Effector memory CD4-positive, alpha-beta T cell (primary cell): ENCODE measurements around the gene ASAP3.

Experiments used
- DNase-seq, 3 donors: peaks; one replicate each; pipeline ENCODE4 v3.0.0-alpha.2; 2020
- H3K27ac ChIP-seq: 2 replicates; pipeline ENCODE4 v1.7.0; 2013; ENCODE audit warnings: mild to moderate bottlenecking, low read length, moderate library complexity; ENCODE audit not compliant: insufficient read depth, poor library complexity, severe bottlenecking
- H3K27me3 ChIP-seq: replicated peaks from 2 replicates; pipeline ENCODE4 v1.7.0; 2013; ENCODE audit warnings: mild to moderate bottlenecking, low read length; ENCODE audit not compliant: insufficient read depth, control insufficient read depth, poor library complexity, severe bottlenecking
- H3K36me3 ChIP-seq: 2 replicates; pipeline ENCODE4 v1.7.0; 2013; ENCODE audit warnings: mild to moderate bottlenecking, low read length, moderate library complexity; ENCODE audit not compliant: control insufficient read depth, insufficient read depth
- H3K4me1 ChIP-seq: 2 replicates; pipeline ENCODE4 v1.7.0; 2013; ENCODE audit warnings: low read length, mild to moderate bottlenecking; ENCODE audit not compliant: control insufficient read depth, insufficient read depth, poor library complexity, severe bottlenecking
- H3K4me3 ChIP-seq: 2 replicates; pipeline ENCODE4 v1.7.0; 2013; ENCODE audit warnings: low read length, low read depth, mild to moderate bottlenecking; ENCODE audit not compliant: insufficient read depth, poor library complexity, severe bottlenecking
- H3K9me3 ChIP-seq: 2 replicates; pipeline ENCODE4 v1.7.0; 2013; ENCODE audit warnings: mild to moderate bottlenecking, low read length, moderate library complexity; ENCODE audit not compliant: control insufficient read depth

Gene ASAP3

GRCh38 chr1:23438545-23438944 is 45.4 kb downstream of the ASAP3 start:
- Histone ChIP-seq H3K9me3 (no peaks in the 10 kb centered on the region), H3K36me3 (no peaks in the 10 kb centered on the region), H3K27me3 (no peaks in the 10 kb centered on the region), H3K4me1 (no peaks in the 10 kb centered on the region), H3K4me3 (no peak overlapping the region), H3K27ac (no peak overlapping the region)
- DNase-seq: no peak

GRCh38 chr1:23437355-23437664 is 46.7 kb downstream of the ASAP3 start:
- no peak overlapping the region for H3K4me3 ChIP-seq
- no peak overlapping the region for H3K27ac ChIP-seq
- no peaks in the 10 kb centered on the region for H3K36me3 ChIP-seq
- no peaks in the 10 kb centered on the region for H3K4me1 ChIP-seq
- H3K9me3 ChIP-seq: no peaks in the 10 kb centered on the region
- H3K27me3 ChIP-seq: no peaks in the 10 kb centered on the region
- DNase-seq: no peak

- H3K9me3 ChIP-seq: no peaks in the 10 kb centered on the region
- H3K27me3 ChIP-seq: no peaks in the 10 kb centered on the region
- H3K36me3 ChIP-seq: no peaks in the 10 kb centered on the region
- peak in 2 of 3 donors; percentile 19 to 35 for DNase-seq
- H3K4me1 ChIP-seq: no peaks in the 10 kb centered on the region
- no peak overlapping the region for H3K27ac ChIP-seq
- H3K4me3 ChIP-seq: no peak overlapping the region
These were observed 47.2 kb downstream of the ASAP3 start for GRCh38 chr1:23436520-23437354.

DNA sequence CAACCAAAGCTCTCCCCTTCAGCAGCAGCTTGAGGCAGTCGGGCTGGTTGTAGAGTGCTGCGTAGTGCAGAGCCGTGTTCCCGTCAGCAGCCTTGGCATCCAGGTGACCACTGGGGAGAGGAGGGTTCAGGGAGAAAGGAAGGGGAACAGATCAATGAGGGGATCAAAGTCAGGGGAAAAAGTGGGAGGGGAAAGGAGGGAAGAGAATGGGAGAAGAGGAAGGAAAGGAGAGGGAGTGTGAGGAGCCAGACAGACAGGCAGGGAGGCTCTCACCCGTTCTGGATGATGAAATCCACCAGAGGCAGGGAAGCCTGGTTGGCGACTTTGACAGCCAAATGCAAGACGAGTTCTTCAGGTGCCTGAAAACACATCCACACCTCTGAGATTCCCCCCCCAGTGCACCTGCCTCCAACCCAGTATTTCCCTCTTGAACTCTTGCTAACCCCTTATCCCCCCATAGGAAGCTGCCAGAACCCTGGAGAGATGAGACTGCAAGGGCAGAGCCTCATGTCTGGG is 49.7 kb downstream of the ASAP3 start:
- Histone ChIP-seq H3K4me3 (no peak overlapping the region), H3K4me1 (no peaks in the 10 kb centered on the region), H3K27ac (no peak overlapping the region), H3K27me3 (no peaks in the 10 kb centered on the region), H3K36me3 (no peaks in the 10 kb centered on the region), H3K9me3 (no peaks in the 10 kb centered on the region)
- no peak for DNase-seq

- no peak for DNase-seq
- Histone ChIP-seq H3K4me1 (no peaks in the 10 kb centered on the region), H3K4me3 (no peak overlapping the region), H3K27ac (no peak overlapping the region), H3K27me3 (no peaks in the 10 kb centered on the region), H3K36me3 (no peaks in the 10 kb centered on the region), H3K9me3 (no peaks in the 10 kb centered on the region)
These were observed 50.9 kb downstream of the ASAP3 start for GRCh38 chr1:23433122-23433521.

DNA sequence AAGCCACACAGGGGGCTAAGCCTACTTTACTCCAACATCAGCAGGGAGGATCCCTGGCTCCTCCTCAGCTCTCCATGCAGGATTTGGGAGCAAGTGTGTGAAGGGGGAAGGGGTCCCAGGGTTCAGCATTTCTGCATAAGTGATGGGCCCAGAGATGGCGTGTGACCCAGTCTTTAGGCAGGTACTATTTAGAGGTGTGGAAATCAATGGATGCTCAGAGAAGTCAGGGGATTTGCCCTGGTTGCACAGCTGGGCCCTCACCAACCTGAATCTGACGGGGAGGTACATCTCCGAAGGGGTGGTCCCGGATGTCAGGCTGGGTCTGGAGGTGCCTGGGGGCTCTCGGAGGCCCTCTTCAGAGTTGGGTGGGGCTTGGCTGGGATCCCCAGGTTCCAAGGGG is 52.5 kb downstream of the ASAP3 start:
- Histone ChIP-seq H3K4me1 (no peaks in the 10 kb centered on the region), H3K27me3 (no peaks in the 10 kb centered on the region), H3K36me3 (no peaks in the 10 kb centered on the region), H3K9me3 (no peaks in the 10 kb centered on the region), H3K27ac (no peak overlapping the region), H3K4me3 (no peak overlapping the region)
- DNase-seq: no peak

- no peak for DNase-seq
- H3K36me3 ChIP-seq: no peaks in the 10 kb centered on the region
- H3K4me1 ChIP-seq: no peaks in the 10 kb centered on the region
- H3K9me3 ChIP-seq: no peaks in the 10 kb centered on the region
- H3K27me3 ChIP-seq: no peaks in the 10 kb centered on the region
- H3K27ac ChIP-seq: no peak overlapping the region
- no peak overlapping the region for H3K4me3 ChIP-seq
These were observed 53.2 kb downstream of the ASAP3 start for GRCh38 chr1:23430803-23431202.

GRCh38 chr1:23428136-23428905 is 55.7 kb downstream of the ASAP3 start:
- no peak overlapping the region for H3K4me3 ChIP-seq
- no peaks in the 10 kb centered on the region for H3K27me3 ChIP-seq
- no peaks in the 10 kb centered on the region for H3K9me3 ChIP-seq
- no peak for DNase-seq
- peaks cover 3% of the 10 kb centered on the region for H3K4me1 ChIP-seq
- no peak overlapping the region for H3K27ac ChIP-seq
- H3K36me3 ChIP-seq: no peaks in the 10 kb centered on the region

DNA sequence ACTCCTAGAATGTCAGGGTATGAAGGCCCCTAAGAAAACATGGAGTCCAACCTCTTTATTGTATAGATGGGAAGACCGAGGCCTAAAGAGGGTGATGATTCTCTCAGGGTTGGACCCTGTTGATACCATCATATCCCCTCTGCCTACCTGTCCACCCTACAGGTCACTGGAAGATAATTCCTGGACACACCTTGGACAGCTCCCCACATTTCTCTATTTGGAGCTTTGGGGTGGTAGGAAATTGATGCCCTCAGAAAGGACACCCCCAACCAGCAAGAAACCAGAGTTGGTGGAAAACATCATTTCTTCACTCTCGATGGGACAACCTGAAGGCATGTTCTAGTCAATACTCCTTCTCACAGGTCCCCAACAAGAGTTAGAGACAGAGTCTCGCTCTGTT is 56.4 kb downstream of the ASAP3 start:
- no peak for DNase-seq
- Histone ChIP-seq H3K4me3 (no peak overlapping the region), H3K9me3 (no peaks in the 10 kb centered on the region), H3K36me3 (no peaks in the 10 kb centered on the region), H3K27ac (no peak overlapping the region), H3K27me3 (no peaks in the 10 kb centered on the region), H3K4me1 (peaks cover 11% of the 10 kb centered on the region)

GRCh38 chr1:23426828-23427227 is 57.2 kb downstream of the ASAP3 start:
- Histone ChIP-seq H3K27ac (no peak overlapping the region), H3K27me3 (no peaks in the 10 kb centered on the region), H3K36me3 (no peaks in the 10 kb centered on the region), H3K4me1 (peaks cover 18% of the 10 kb centered on the region), H3K9me3 (no peaks in the 10 kb centered on the region), H3K4me3 (no peak overlapping the region)
- no peak for DNase-seq
